Gastroesophageal sphincter (tissue), 4 donors: Measurements from ENCODE around the gene VEGFA. TPM values are rescaled to one million over a fixed set of nuclear protein-coding genes. Genes with fewer than 3 reads are reported as not detected.

Experiments
- ATAC-seq: fragments of 150-250 bp; one replicate; pipeline ENCODE4 v1.9.1; 2016; ENCODE audit warnings: mild to moderate bottlenecking, moderate library complexity
- H3K27ac ChIP-seq, 4 donors: fragments of 200-600 bp; sonication (generic) in 3 of 4; 1 replicate in 3 of 4; 2 replicates in 1 of 4; pipeline ENCODE4 v1.5.1; 2016 to 2019
- H3K27me3 ChIP-seq: fragments of 200-600 bp; sonication (generic); one replicate; pipeline ENCODE4 v1.5.1; 2019
- H3K36me3 ChIP-seq, 2 donors: fragments of 200-600 bp; sonication (generic); one replicate each; pipeline ENCODE4 v1.5.1; 2019; ENCODE audit warnings: control low read depth in 1 of 2
- H3K4me1 ChIP-seq, 3 donors: fragments of 200-600 bp; sonication (generic); 1 replicate in 2 of 3; 2 replicates in 1 of 3; pipeline ENCODE4 v1.5.1; 2016 to 2019; ENCODE audit warnings: control low read depth in 2 of 3
- H3K4me3 ChIP-seq, 2 donors: fragments of 200-600 bp; sonication (generic); one replicate each; pipeline ENCODE4 v1.5.1; 2019; ENCODE audit warnings: mild to moderate bottlenecking in 1 of 2, moderate library complexity in 1 of 2
- H3K9me3 ChIP-seq, 3 donors: fragments of 200-600 bp; sonication (generic); one replicate each; pipeline ENCODE4 v1.5.1; 2017 to 2019; ENCODE audit warnings: control low read depth in 2 of 3
- EP300 ChIP-seq: sonication (generic); formaldehyde crosslinking; IDR thresholded peaks from one replicate; pipeline ENCODE4 v1.6.1; 2017; ENCODE audit warnings: antibody characterized with exemption, mild to moderate bottlenecking
- POLR2A ChIP-seq, 2 donors: fragments of 450-650 bp; IDR thresholded peaks; one replicate each; pipeline ENCODE4 v1.6.1; 2017; ENCODE audit warnings: antibody characterized with exemption in 2 of 2, mild to moderate bottlenecking in 2 of 2, moderate library complexity in 1 of 2
- POLR2AphosphoS5 ChIP-seq: sonication (generic); formaldehyde crosslinking; IDR thresholded peaks from one replicate; pipeline ENCODE4 v1.6.1; 2017; ENCODE audit warnings: antibody characterized with exemption
- WGBS, 2 donors: methylation state at CpG; one replicate each; pipeline ENCODE4 v1.1.5; 2018; ENCODE audit warnings: low coverage in 1 of 2; 5-methylcytosine and 5-hydroxymethylcytosine counted together
- total RNA-seq, 4 donors: library from RNA; depleted of rRNA; stranded (reverse); fragments of >200 nt; gene quantifications; one replicate each; pipeline ENCODE4 v1.1.0, GENCODE V29; 2016
- TF ChIP-seq, protein P1 (sequence below), 4 experiments: fragments of 200-600 bp in 2 of 4; fragments of 450-650 bp in 2 of 4; sonication (generic) in 1 of 4; IDR thresholded peaks; one replicate each; pipeline ENCODE4 v1.5.1; 2017 to 2019; ENCODE audit warnings: antibody characterized with exemption in 4 of 4, mild to moderate bottlenecking in 2 of 4, moderate library complexity in 2 of 4

VEGFA gene
- total RNA-seq, 4 donors from 2014 or later = 32.2 to 66.2 (median 40.1) TPM

DNA sequence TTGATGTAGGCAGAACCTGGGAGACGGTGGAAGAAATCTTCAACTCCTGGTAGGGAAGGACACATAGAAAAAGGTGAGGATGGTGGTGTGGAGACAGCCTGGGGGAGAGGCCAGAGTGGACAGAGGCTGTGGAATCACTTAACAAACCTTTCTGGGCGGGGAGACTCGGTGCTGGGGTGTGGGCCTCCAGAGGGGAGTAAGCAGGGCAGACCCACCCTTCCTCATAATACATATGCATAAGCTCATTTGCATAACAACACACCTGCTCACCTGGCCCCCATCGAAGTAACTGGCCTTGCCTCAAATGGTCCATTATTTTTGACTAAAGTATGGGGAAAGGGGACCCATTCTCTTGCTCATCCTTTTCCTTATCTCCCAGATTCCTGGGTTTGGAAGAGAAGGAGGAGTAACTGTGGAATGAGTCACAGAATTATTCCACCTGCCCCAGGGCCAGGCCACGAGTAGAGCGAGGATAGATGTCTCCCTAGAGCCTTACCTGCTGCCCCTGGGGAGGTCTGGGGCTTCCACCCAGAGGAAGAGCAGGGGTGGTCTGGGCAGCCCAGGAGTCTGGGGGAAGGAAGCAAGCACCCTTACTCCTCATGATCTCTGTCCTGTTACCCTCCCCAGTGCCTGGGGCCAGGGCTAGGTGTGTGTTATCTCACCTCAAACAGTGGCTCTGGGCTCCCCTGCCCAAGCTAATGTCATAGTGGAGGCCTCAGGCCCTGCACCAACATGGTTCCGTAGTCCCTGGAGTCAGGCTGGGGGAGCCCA, 10.7 kb upstream of the VEGFA start:
- Histone ChIP-seq H3K4me1 (no peaks in the 10 kb centered on the region), H3K36me3 (no peaks in the 10 kb centered on the region), H3K4me3 (no peak overlapping the region), H3K9me3 (no peaks in the 10 kb centered on the region), H3K27ac (no peak overlapping the region), H3K27me3 (peaks cover 15% of the 10 kb centered on the region)
- TF ChIP-seq, protein P1, sequence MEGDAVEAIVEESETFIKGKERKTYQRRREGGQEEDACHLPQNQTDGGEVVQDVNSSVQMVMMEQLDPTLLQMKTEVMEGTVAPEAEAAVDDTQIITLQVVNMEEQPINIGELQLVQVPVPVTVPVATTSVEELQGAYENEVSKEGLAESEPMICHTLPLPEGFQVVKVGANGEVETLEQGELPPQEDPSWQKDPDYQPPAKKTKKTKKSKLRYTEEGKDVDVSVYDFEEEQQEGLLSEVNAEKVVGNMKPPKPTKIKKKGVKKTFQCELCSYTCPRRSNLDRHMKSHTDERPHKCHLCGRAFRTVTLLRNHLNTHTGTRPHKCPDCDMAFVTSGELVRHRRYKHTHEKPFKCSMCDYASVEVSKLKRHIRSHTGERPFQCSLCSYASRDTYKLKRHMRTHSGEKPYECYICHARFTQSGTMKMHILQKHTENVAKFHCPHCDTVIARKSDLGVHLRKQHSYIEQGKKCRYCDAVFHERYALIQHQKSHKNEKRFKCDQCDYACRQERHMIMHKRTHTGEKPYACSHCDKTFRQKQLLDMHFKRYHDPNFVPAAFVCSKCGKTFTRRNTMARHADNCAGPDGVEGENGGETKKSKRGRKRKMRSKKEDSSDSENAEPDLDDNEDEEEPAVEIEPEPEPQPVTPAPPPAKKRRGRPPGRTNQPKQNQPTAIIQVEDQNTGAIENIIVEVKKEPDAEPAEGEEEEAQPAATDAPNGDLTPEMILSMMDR (IDR thresholded peaks at IDR 0.05) = no peak
- TF ChIP-seq EP300 (no peak), POLR2AphosphoS5 (no peak), POLR2A (IDR thresholded peaks at IDR 0.05) (no peak)
- no peak for ATAC-seq
- 68% methylated on average over 7 of the region's 7 CpGs; no CpG with 5 or more reads in 1 of the 2 donors for WGBS, 2 donors

DNA sequence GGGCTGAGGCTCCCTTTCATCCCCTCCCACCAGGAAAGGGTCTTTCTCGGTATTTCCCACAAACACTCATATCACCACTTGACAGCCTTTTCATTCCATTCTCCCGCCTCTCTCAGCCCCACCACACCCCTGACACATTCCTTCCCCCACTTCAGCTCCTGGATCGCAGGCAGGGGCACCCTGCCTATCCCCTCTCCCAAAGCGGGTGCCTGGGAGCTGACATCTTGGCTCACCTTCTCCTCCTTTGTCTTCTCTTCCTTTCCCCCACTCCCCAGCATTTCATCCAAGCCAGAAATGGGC, 10.2 kb upstream of the VEGFA start:
- no peaks in the 10 kb centered on the region for H3K36me3 ChIP-seq
- peaks cover 15% of the 10 kb centered on the region for H3K27me3 ChIP-seq
- TF ChIP-seq EP300 (no peak), POLR2A (IDR thresholded peaks at IDR 0.05) (no peak), POLR2AphosphoS5 (no peak)
- TF ChIP-seq, protein P1 (IDR thresholded peaks at IDR 0.05) = no peak
- no peak overlapping the region for H3K4me3 ChIP-seq
- no peaks in the 10 kb centered on the region for H3K4me1 ChIP-seq
- no peak for ATAC-seq
- H3K9me3 ChIP-seq = no peaks in the 10 kb centered on the region
- no peak overlapping the region for H3K27ac ChIP-seq
- WGBS, 2 donors = 88 to 100% methylated on average over 3 to 4 of the region's 4 CpGs

DNA sequence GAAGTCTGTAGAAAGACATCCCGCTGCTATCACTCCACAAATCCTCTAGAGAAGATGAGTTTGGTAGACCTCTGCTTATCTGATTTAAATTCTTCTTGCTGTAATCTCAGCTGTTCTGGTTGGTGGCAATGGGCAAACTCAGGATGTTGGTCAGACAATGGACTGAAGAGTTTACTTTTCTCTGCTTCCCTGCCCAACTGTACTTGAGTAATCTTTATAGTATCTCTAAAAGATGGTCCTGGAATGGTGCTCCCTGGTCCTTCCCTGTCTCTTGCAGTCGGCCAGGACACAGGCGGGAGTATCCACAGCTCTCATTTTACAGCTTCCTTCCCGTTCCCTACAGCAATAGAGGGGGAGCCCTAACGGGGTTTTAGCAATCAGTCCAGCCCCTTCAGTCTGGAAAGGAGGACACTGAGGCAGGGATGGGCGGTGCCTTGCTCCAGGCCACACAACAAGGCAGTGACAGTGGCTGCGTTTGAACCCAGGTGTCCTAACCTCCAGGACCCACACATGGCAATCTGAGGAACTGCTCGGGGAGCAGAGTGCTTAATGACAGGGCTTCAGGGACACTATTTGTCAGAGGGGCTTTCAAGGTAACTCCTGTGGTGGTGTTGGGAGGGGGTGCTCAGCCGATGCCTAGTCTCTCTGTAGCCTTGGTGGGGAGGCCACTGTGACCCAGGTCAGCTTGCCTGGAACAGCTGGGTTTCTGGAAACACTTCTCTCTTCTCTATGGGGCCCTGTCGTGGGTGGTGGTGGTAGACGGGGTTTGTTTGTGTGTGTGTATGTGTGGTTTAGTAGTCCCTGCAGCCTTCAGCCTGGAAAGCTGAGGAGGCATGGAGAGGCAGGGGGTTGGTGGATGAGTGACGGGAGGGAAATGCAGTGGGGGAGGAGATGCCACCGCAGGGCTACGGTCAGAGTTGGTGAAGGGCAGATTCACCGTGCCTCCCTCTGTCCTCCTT, 9.5 kb upstream of the VEGFA start:
- 79 to 94% methylated on average over 3 to 7 of the region's 15 CpGs for WGBS, 2 donors
- Histone ChIP-seq H3K36me3 (no peaks in the 10 kb centered on the region), H3K4me1 (no peaks in the 10 kb centered on the region), H3K27ac (no peak overlapping the region), H3K9me3 (no peaks in the 10 kb centered on the region), H3K27me3 (peaks cover 15% of the 10 kb centered on the region), H3K4me3 (no peak overlapping the region)
- TF ChIP-seq, protein P1 (IDR thresholded peaks at IDR 0.05) = no peak
- no peak for TF ChIP-seq POLR2A (IDR thresholded peaks at IDR 0.05)
- TF ChIP-seq EP300 = no peak
- TF ChIP-seq POLR2AphosphoS5 = no peak
- no peak for ATAC-seq

DNA sequence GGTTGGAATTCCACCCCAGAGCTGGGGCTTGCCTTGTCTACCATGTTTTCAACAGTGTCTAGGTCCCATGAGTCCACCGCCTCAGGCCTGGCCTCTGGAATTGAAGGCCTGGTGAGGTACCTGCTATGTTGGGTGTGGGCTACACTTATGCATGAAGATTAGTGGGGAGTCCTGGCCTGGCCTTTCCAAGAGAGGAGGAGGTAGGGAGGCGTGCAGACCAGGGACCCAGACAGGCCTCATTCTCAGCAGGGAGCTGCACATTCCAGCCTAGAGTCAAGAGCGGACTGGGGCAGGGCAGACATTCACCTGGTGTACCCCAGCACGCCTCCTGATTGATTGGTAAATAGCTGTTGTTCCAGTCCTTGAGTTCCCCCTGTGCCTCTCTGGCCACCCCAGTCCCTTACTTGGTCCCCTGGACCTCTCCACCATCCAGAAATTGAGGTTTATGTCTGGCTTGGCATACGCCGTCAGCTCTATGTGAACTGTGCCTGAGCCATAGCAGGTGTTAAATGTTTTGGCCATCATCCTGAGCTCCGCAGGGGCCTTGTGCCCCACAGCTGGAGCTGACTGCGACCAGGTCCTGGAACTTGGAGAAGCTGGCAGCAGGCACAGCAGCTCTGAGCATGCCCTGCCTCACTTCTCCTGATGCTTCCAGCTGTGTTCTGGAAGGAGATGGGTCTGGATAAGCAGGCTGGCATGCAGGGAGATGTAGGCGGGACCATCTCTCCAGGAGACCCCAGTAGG, 8.2 kb upstream of the VEGFA start:
- Histone ChIP-seq H3K4me1 (no peaks in the 10 kb centered on the region), H3K36me3 (no peaks in the 10 kb centered on the region), H3K27me3 (peaks cover 15% of the 10 kb centered on the region), H3K9me3 (no peaks in the 10 kb centered on the region), H3K27ac (no peak overlapping the region), H3K4me3 (no peak overlapping the region)
- TF ChIP-seq, protein P1 (IDR thresholded peaks at IDR 0.05) = no peak
- no peak for ATAC-seq
- WGBS, 2 donors = 97 to 100% methylated on average over 2 to 6 of the region's 9 CpGs
